Measurements from ENCODE around the gene ADORA3.
"Not testable (repeated sequence)": the region's sequence is repeated elsewhere in the genome, so short reads cannot be mapped to it uniquely, and the experiment has no call there.

Gene ADORA3

DNA sequence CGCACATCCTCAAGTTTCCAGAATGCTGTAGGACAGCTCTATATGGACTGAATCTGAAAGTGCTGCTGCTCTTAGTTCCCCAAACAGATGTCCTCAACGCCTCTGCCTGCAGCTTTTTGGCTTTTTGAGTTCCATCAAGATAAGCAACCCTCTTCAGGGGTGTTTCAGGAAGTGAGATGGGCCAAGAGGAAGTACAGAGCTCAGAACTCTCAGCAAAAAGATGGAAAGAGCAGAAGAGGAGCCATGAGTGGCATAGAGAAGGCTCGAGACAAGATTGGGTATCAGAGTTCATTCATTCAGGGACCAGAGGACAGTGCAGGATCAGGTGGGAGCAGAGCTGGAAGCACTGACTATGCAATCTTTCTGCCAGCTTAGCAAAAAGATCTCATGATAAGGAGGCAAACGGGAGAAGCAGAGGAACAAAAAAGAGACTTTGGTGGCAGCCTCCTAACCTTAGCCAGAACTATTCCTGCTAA, at the start of gene ADORA3, which contains the start of gene TMIGD3:
ADORA3 (minus strand) TSS at position 49 of the 476 bp plus-strand sequence. CDS start 279 bp downstream, outside the sequence.
TMIGD3 (minus strand) TSS at position 49 of the 476 bp plus-strand sequence. CDS start 279 bp downstream, outside the sequence.
- DNase-seq = no peak

DNA sequence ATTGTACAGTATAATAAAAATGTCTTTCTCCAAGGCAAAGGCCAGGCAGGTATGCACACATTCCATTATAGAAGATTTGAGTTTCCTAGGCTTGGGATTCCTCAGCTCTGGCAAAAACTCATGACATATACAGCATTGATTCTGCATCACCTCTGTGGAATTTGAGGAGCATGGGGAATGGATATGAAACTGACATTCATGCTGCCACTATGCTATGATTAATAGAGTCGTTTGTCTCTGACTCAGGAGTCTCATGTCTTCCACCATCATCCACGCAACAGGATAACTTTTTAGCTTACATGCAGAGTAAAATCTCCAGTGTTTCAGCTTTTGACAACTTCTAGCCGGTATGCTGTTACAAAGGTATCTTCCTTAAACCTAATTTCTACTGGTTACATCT, 49.8 kb upstream of the ADORA3 start:
- DNase-seq = no peak

DNA sequence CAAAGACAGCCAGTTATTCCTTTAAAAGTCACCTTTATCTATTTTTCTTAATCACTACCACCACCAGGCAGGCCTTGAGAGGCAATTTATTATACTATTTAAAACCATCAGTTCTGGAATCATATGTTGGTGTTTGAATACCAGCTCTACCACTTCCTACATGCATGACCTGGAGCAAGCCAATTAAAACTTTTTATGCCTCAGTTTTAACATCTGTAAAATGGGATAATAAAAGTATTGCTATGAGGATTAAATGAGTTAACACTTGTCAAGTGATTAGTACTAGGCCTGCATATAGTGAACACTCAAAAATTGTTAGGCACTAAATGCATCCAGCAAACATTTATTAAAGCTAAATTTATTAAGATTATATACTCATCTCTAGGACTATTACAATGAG, 49.2 kb upstream of the ADORA3 start:
- no peak for DNase-seq

DNA sequence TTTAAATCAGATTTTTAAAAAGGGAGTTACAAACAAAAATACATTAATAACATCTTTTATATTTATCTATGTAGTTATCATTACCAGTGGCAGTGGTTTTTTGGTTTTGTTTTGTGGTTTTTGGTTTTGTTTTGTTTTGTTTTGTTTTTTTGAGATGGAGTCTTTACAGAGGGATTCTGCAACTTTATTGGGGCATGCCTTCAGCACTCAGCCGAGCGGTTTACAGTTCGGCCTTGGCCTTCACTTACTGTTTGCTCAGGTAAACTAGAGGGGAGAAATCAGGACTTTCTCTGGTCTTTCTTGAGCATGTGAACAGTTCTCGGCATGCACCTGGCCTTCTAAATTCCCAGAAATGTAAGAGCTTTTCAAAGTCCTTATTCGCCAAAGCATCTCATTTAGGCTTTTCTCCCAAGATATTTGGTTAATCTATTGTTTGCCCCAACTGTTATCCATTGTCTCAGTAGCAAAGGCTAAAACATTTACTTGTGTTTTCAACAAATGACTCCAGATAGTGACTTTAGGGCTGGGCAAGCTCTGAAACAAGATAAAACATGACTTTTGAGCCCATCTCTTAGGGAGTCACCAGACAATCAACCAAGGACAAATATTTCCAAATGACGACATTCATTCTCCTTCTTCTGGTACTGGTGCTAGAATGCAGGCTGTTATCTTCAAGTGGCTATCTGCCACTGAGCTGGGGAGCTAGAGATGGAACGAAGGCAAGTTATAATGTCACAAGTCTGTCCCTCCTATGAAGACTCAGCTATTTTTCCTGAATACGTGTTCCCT, 48.4 kb upstream of the ADORA3 start:
- no peak for DNase-seq

DNA sequence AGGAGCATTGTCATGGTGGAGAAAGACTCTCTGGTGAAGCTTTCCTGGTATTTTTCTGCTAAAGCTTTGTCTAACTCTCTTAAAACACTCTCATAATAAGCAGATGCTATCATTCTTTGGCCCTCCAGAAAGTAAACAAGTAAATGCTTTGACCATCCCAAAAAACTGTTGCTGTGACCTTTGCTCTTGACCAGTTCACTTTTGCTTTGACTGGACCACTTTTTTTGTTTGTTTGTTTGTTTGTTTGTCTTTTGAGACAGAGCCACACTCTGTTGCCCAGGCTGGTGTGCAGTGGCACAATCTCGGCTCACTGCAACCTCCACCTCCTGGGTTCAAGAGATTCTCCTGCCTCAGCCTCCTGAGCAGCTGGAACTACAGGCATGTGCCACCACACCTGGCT, 44.4 kb upstream of the ADORA3 start:
- DNase-seq = not testable (repeated sequence)

DNA sequence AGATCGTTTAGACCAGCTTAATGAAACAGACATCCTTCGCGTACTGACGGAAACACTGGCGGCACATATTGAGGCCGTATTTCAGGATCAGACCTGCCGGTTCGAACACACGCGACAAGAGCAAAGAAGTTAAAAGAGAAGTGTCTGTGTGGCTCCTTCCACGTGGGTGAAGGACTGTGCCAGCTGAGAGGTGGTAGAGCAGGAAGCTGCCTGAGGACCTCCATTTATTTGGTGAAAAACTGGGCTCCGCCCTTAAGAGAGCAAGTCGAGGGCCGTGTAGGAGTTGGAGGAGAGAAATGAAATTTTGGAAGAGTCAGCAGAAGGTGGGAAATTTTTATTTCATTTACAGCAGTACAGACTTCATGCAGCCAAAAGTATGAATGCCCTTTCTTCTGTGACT, 38.8 kb upstream of the ADORA3 start:
- no peak for DNase-seq

DNA sequence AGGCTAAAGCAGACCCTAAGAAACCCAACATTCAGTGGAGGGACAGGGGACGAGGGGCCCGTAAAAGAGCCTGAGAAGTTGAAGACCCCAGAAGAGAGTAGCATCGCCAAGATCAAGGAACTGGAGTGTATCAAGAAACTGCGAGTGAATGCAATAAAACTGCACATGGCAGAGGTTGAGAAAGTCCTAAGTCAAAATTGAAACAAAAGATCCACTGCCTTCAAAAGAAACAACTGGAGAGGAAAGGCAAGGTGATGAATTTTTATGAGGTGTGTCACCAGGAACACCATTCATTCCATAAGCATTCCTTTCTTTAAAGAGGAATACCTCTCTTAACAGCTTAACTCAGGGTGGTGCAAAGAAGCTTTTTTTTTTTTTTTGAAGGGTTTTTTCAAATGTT, 38.3 kb upstream of the ADORA3 start:
- DNase-seq = no peak

DNA sequence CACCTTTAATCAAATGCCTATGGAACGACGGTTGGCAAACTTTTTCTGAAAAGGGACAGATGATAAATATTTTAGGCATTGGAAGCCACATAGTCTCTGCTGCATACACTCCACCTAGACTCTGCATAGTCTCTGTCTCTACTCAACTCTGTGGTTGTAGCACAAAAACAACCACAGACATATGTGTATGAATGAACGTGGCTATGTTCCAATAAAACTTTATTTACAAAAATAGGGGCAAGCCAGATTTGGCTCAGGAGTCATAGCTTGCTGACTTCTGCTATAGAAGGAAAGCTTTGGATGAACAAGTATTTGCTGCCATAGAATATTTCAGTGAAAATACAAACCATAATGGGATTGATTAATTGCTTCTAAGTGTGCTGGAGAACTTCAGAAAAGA, 37.5 kb upstream of the ADORA3 start:
- no peak for DNase-seq

DNA sequence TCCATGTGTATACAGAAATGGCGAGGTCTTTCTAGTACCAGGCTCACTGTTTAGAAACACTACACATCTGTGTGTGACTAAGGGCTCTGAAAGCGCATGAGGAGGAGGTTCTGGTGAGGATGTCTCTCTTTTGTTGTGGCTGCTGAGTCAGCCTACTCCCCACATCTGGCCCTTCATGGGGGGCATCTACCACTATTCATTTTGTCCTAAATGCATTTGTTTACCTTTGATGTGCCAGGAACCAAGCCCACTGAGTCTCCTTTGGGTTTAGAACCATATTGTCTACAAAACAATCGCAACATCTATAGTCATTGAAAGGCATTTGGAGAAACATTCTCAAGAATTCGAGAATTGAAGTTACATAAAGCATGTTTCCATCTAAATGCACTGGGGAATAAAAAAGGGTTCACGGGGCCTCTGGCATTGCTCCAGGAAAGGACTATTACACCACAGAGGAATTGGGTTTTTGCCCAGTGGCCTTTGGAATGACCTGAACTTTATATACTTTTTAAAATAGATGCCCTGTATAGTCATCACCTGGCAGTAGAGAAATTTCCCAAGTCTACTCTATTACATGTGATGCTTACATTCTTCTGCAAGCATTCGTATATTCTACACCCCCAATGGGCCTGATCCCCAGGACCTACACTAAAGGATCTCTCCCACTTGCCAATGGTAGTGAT, 35.1 kb upstream of the ADORA3 start:
- DNase-seq = no peak

DNA sequence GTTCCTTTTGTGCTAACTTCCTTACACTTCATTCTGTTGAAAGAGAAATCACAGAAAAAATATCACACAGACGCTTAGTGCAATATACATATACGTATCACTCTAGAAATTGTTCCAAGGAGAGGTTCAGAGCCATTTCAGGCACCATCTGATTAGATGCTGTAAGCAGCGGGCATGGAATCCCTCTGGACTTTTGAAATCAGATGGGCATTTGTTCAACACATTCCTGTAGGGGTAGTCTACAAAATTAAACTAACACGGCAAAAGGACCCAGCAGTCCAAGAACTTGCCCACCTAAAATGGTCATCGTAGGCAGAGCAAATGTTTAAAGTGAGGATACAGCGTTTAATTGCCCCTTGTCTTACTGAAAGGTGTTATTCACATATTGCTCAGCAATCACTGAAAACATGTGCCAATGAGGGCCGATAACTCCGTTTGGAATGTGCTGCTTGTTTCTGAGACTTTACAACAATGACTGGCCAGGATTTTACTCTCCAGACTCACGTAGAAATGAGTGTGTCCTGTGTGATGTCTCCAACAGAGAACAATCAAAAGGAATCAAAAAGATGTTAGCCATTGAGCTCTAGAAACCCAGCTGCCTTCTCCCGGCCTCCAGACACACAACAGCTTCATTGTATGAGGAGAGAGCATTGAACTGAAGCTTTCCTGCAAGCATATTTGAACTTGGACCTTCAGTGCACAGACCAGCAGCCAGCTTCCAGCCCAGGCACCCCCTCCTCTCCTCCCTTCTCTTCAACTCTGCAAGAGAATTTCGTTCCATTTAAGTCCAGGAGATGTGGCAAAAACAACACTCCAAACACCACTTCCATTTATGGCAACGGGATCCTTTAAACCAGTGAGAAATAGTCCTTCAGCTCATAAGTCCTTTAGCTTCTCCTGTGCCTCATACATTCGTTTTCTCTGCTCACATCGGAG, 32.1 kb upstream of the ADORA3 start:
- peak in 34 of 56 donors; percentile 7 to 66 (median 34) for DNase-seq

DNA sequence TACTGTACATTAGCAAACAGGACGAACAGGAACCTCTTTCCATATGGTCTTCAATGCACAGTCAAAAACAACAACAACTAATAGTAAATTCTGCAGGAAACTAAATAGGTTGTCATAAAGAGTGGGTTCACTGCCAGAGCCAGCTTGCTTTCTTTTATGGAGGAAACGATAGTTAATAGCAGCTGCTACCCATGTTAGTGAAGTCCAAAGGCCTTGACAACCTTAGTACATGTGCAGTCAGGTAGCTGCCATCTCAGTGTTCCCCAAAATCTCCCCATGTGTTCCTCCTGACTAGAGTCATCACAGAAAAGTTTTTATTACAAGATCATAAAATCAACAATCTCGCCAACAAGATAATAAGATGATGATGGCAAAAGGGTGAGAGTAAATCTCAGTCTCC, 16.6 kb upstream of the ADORA3 start:
- no peak for DNase-seq

DNA sequence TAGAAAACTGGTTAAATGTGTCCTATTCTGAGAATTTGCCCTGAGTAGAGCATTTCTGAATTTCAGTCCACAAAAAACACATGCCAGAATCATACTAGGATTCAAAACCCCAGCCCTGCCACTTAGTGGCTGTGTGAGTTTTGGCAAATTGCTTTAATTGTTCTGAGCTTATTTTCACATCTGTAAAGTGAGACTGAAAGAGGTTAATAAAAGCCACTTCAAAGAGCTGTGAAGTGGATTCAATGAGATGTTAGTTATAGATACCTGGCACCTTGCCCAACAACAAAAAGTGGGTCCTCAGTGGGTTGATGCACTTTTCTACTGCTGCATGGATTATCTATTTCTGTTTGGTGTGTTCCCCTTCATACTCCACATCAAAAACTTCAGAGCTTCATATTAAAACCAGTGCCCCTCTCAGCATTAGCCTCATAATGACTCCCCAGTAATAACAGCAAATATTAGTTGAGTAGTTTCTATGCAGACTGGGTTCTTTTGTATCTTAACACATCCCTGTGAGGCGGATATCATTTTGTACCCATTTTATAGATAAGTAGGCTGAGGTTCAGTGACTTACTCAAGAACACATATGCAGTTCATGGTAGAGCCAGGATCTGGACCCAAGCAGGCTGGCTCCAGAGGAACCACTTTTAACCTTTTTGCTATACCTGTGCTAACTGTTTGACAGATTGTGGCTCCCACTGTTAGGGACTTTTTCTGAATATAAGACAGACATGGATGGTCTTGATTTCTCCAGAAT, 14.2 kb upstream of the ADORA3 start:
- DNase-seq = no peak

DNA sequence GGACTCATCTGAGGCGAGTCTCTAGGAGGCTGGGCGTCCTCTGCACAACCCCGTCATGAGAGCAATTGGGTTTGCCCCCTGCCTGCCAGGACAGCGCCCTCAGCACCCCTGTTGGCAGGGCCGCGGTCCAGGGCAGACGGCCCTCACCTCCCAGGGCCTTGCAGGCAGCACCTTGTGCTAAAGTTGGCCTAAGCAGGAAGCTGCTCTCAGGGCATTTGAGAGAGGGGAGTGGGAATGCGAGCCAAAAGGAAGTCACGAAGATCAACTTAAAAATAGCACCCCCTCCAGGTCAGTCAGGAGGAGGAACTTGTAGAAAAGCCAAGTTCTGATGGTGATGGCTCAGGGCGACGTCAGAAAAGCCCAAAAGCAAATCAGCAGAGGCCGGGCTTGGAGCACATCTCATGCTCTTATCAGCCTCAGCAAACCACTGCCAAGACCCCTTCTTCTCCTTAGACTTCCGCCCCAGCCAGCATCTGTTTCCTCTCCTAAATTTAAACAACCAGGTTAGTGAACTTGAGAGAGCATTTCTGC, 12.6 kb upstream of the ADORA3 start:
- peak in 21 of 56 donors; percentile 18 to 54 (median 35) for DNase-seq

DNA sequence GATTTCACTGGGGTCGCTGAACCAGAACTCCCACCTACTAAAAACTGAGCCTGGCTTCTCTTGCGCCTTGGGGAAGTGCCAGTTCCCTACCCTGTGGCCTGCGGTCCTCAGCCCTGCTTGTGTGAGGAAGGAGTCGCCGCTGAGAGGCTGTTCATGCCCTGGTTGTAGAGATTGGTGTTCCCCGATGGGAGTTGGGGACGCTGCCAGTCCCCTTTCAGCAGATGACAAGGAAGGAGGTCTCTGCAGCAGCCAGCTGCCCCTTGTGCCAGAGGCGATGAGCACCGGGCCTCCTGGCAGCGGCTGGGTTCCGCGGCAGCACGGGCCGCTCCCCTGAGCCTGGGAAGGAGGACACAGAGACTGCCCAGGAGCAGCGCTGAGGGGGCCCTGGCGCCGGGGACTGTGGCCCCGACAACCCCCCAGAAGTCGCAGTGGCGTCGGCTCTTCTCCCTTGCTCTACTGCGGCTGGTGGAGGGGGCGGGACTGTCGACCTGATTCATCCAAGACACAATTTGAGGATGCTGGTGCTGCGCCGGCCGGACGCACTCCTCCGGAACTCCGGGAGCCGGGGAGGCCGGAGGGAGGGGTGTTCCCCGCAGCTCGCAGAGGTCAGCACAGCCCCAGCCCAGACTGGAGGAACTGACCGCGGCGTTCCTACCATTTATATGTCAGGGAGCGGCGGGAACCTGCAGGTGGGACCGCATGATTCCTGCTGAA, 12.0 kb upstream of the ADORA3 start:
- DNase-seq = peak in 18 of 56 donors; percentile 11 to 62 (median 32)

DNA sequence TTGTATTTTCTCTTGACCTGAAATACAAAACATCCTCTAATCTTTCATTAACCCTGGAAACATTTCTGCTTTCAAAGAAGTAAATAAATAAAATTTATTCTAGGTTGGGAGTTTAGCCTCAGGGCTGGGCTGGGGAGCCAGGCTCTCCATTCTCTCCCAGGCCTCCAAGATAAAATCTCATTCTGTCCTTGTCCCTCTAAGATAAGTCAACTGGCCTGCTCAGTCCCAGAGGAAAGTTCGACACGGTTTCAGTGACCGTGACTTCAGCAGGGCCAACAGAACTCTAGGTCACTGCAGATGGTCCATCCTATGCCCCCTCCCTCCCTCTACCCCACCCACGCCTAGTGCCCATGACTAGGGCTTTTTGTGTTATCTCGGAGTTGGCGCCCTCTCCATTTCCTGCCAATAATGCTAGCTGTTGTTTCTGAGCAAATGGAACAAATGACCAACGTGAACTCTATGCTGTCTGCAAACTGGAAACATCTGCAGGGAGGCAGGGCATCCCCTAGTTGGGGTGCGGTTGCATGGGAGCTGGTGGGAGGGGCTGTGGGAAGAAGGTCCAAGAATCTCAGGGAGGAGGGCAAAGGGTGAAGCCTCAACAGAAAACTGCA, 10.1 kb upstream of the ADORA3 start:
- DNase-seq = peak in 42 of 56 donors; percentile 36 to 87 (median 70)

DNA sequence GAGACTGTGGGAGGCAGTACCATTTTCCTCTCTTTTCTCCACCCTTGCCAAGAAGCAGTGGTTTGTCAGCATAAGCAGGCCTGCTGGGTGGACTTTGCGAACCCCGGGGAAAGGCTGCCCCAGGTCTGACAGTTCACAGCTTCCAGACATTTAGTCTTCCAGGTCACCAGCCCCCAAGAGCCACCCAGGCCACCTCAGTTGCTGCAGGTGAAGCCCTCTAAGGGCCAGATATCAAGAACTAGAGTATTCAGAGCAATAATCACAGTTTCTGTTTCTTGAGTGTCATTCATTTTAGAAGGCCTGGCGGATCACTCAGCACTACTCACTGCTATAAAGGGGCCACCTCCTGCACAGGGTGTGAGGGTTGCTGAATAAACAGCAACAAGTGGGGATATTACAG, 9.5 kb upstream of the ADORA3 start:
- DNase-seq = no peak

DNA sequence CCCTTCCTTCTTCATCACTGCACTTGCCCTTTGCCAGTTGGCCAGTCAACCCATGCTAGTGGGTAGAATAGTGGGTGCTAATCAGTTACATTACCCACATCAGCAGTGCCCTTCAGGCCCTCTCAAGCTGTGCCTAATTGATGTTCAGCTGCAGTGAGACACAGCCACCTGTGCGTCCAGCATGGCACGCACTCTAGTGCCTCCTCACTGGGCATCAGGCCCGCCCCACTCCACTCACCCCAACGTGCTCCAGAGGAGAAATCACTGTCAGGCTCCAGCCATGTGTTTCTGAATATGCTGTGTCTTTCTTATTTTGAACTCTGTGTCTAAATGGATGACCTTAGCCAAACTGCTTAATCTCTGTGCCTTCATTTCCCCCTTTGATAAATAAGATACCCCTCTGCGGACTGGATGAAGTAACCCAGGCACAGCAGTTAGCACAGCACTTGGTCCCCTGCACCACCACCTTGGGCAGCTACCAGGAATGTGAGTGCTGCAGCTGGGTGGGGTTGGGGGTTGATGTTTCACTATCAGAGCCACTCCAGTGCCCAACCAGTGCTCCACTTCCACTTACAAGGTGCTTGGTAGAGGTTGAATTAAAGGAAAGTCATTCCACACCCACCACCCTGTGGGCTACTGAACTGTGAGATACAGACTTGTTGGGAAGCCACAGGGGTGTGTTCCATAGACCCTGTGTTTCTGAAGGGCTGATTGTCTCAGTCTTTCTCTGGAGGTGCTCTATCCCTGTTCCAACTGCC, 8.9 kb upstream of the ADORA3 start:
- DNase-seq = no peak

DNA sequence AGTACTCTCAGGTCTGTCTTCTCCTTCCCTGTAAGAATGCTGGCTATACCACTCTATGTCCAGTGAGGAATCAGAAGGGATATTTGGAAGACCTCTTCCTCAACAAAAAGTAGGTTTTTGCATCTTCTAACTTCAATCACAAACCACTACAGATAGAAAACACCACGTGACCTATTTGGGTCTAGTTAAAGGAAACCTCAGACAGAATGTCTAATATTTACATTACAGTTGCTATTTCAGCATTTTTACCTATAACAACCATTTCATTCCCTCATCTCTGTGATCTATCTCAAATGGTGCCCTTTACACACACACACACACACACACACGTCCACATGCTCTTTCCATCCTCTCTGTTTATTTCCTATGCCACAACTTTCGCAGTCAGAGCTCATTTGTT, 7.9 kb upstream of the ADORA3 start:
- DNase-seq = no peak
